Measurements from ENCODE around the gene CLINT1. TPM values are rescaled to one million over a fixed set of nuclear protein-coding genes. Genes with fewer than 3 reads are reported as not detected.

Gene CLINT1
- total RNA-seq, 3 donors from 2014 or later, result 86.5 to 157 (median 89.5) TPM

- Histone ChIP-seq H3K4me3 (no peak overlapping the region), H3K36me3 (peaks cover 9% of the 10 kb centered on the region), H3K4me1 (peaks cover 0 to 16% of the 10 kb centered on the region in 2 donors), H3K27me3 (no peaks in the 10 kb centered on the region), H3K9me3 (no peaks in the 10 kb centered on the region), H3K27ac (no peak overlapping the region)
- no peak for DNase-seq (ENCODE audit: low spot score in 2 of 2)
- no peak for TF ChIP-seq CTCF (IDR thresholded peaks at IDR 0.05)
- no peak for TF ChIP-seq POLR2A (IDR thresholded peaks at IDR 0.05)
- no peak for TF ChIP-seq POLR2AphosphoS5 (IDR thresholded peaks at IDR 0.05)
- intact Hi-C loops (cut with DNase I; ENCODE audit: low total_unique reads), result no loop called here
Measured at GRCh38 chr5:157817387-157817702, 41.6 kb downstream of the CLINT1 start.

- peak; percentile 42 to 53 (median 48) for TF ChIP-seq CTCF (IDR thresholded peaks at IDR 0.05)
- TF ChIP-seq POLR2AphosphoS5 (IDR thresholded peaks at IDR 0.05), result no peak
- no peak for TF ChIP-seq POLR2A (IDR thresholded peaks at IDR 0.05)
- intact Hi-C loops (cut with DNase I; ENCODE audit: low total_unique reads), result no loop called here
- H3K9me3 ChIP-seq, result no peaks in the 10 kb centered on the region
- no peak for DNase-seq (ENCODE audit: low spot score in 2 of 2)
- no peak overlapping the region for H3K4me3 ChIP-seq
- H3K36me3 ChIP-seq, result peaks cover 9% of the 10 kb centered on the region
- H3K4me1 ChIP-seq, result peaks cover 0 to 16% of the 10 kb centered on the region in 2 donors
- H3K27ac ChIP-seq, result no peak overlapping the region
- no peaks in the 10 kb centered on the region for H3K27me3 ChIP-seq
Measured at GRCh38 chr5:157816682-157817386, 42.1 kb downstream of the CLINT1 start.

GRCh38 chr5:157812086-157812485 lies 46.9 kb downstream of the CLINT1 start:
- Histone ChIP-seq H3K4me3 (no peak overlapping the region), H3K36me3 (peaks cover 9% of the 10 kb centered on the region), H3K27ac (no peak overlapping the region), H3K27me3 (no peaks in the 10 kb centered on the region), H3K9me3 (no peaks in the 10 kb centered on the region), H3K4me1 (no peaks in the 10 kb centered on the region)
- intact Hi-C loops (cut with DNase I; ENCODE audit: low total_unique reads), result no loop called here
- no peak for DNase-seq (ENCODE audit: low spot score in 2 of 2)
- no peak for TF ChIP-seq POLR2A (IDR thresholded peaks at IDR 0.05)
- no peak for TF ChIP-seq CTCF (IDR thresholded peaks at IDR 0.05)
- TF ChIP-seq POLR2AphosphoS5 (IDR thresholded peaks at IDR 0.05), result no peak

- no peak for DNase-seq (ENCODE audit: low spot score in 2 of 2)
- Histone ChIP-seq H3K4me1 (no peaks in the 10 kb centered on the region), H3K27ac (no peak overlapping the region), H3K4me3 (no peak overlapping the region), H3K36me3 (no peaks in the 10 kb centered on the region), H3K9me3 (no peaks in the 10 kb centered on the region), H3K27me3 (no peaks in the 10 kb centered on the region)
- intact Hi-C loops (cut with DNase I; ENCODE audit: low total_unique reads), result no loop called here
- TF ChIP-seq POLR2A (IDR thresholded peaks at IDR 0.05) (no peak), POLR2AphosphoS5 (IDR thresholded peaks at IDR 0.05) (no peak), CTCF (IDR thresholded peaks at IDR 0.05) (no peak)
Measured at GRCh38 chr5:157808043-157808442, 50.9 kb downstream of the CLINT1 start.

GRCh38 chr5:157802736-157803135 lies 56.2 kb downstream of the CLINT1 start:
- DNase-seq (ENCODE audit: low spot score in 2 of 2), result no peak
- H3K36me3 ChIP-seq, result peaks cover 3% of the 10 kb centered on the region
- H3K9me3 ChIP-seq, result no peaks in the 10 kb centered on the region
- no peak overlapping the region for H3K4me3 ChIP-seq
- H3K27ac ChIP-seq, result no peak overlapping the region
- TF ChIP-seq POLR2A (IDR thresholded peaks at IDR 0.05) (no peak), POLR2AphosphoS5 (IDR thresholded peaks at IDR 0.05) (no peak), CTCF (IDR thresholded peaks at IDR 0.05) (no peak)
- no peaks in the 10 kb centered on the region for H3K27me3 ChIP-seq
- H3K4me1 ChIP-seq, result no peaks in the 10 kb centered on the region
- intact Hi-C loops (cut with DNase I; ENCODE audit: low total_unique reads), result no loop called here

Data from breast epithelium (tissue), 4 donors.